ENCODE data around the gene ARSA.
A peak's percentile ranks its signal among the peaks of the same experiment; 100 is the strongest.

Gene ARSA

GRCh38 chr22:50581950-50582492 lies 45.9 kb downstream of the ARSA start:
- Histone ChIP-seq H3K4me1 (ENCODE audit: low read depth, poor library complexity, severe bottlenecking) (peaks cover 4% of the 10 kb centered on the region), H2AFZ (ENCODE audit: low read depth) (peak overlapping the region; percentile 71), H3K9ac (peak overlapping the region; percentile 80), H3K27me3 (ENCODE audit: insufficient read depth, low read depth) (no peaks in the 10 kb centered on the region), H4K20me1 (ENCODE audit: insufficient read depth) (no peaks in the 10 kb centered on the region), H3K27ac (peak overlapping the region; percentile 64), H3K4me2 (peak overlapping the region; percentile 57; the same call in 1 of the 2 replicates), H3K4me3 (IDR thresholded peaks at IDR 0.05; ENCODE audit: insufficient read depth, low read depth, low read length) (peak overlapping the region; percentile 27), H3K36me3 (ENCODE audit: insufficient read depth) (no peaks in the 10 kb centered on the region), H3K79me2 (ENCODE audit: insufficient read depth, low read depth) (no peaks in the 10 kb centered on the region)
- TF ChIP-seq CTCF (conservative IDR thresholded peaks at IDR 0.05; ENCODE audit: low read depth, low read length) = no peak

GRCh38 chr22:50581031-50581949 lies 46.7 kb downstream of the ARSA start:
- Histone ChIP-seq H3K36me3 (ENCODE audit: insufficient read depth) (no peaks in the 10 kb centered on the region), H3K4me3 (IDR thresholded peaks at IDR 0.05; ENCODE audit: insufficient read depth, low read depth, low read length) (peak overlapping the region; percentile 27), H3K27me3 (ENCODE audit: insufficient read depth, low read depth) (no peaks in the 10 kb centered on the region), H3K4me1 (ENCODE audit: low read depth, poor library complexity, severe bottlenecking) (peaks cover 4% of the 10 kb centered on the region), H3K9ac (peak overlapping the region; percentile 80; the same call in 1 of the 2 replicates), H3K4me2 (peak overlapping the region; percentile 57; the same call in 1 of the 2 replicates), H3K79me2 (ENCODE audit: insufficient read depth, low read depth) (no peaks in the 10 kb centered on the region), H3K27ac (no peak overlapping the region), H4K20me1 (ENCODE audit: insufficient read depth) (no peaks in the 10 kb centered on the region), H2AFZ (ENCODE audit: low read depth) (no peak overlapping the region)
- no peak for TF ChIP-seq CTCF (conservative IDR thresholded peaks at IDR 0.05; ENCODE audit: low read depth, low read length)

- Histone ChIP-seq H4K20me1 (ENCODE audit: insufficient read depth) (no peaks in the 10 kb centered on the region), H3K4me1 (ENCODE audit: low read depth, poor library complexity, severe bottlenecking) (peaks cover 4% of the 10 kb centered on the region), H3K9ac (no peak overlapping the region), H3K36me3 (ENCODE audit: insufficient read depth) (no peaks in the 10 kb centered on the region), H3K4me3 (IDR thresholded peaks at IDR 0.05; ENCODE audit: insufficient read depth, low read depth, low read length) (no peak overlapping the region), H3K4me2 (no peak overlapping the region), H3K27ac (no peak overlapping the region), H3K27me3 (ENCODE audit: insufficient read depth, low read depth) (no peaks in the 10 kb centered on the region), H2AFZ (ENCODE audit: low read depth) (no peak overlapping the region), H3K79me2 (ENCODE audit: insufficient read depth, low read depth) (no peaks in the 10 kb centered on the region)
- no peak for TF ChIP-seq CTCF (conservative IDR thresholded peaks at IDR 0.05; ENCODE audit: low read depth, low read length)
These were observed 48.2 kb downstream of the ARSA start for GRCh38 chr22:50579752-50580151.

GRCh38 chr22:50578776-50579310 lies 49.1 kb downstream of the ARSA start:
- H3K36me3 ChIP-seq (ENCODE audit: insufficient read depth) = no peaks in the 10 kb centered on the region

More at GRCh38 chr22:50578776-50579310, 49.1 kb downstream of the ARSA start:
- Histone ChIP-seq H3K4me2 (no peak overlapping the region), H4K20me1 (ENCODE audit: insufficient read depth) (no peaks in the 10 kb centered on the region), H3K4me3 (IDR thresholded peaks at IDR 0.05; ENCODE audit: insufficient read depth, low read depth, low read length) (no peak overlapping the region), H3K9ac (no peak overlapping the region), H2AFZ (ENCODE audit: low read depth) (no peak overlapping the region), H3K79me2 (ENCODE audit: insufficient read depth, low read depth) (no peaks in the 10 kb centered on the region), H3K27me3 (ENCODE audit: insufficient read depth, low read depth) (no peaks in the 10 kb centered on the region), H3K27ac (no peak overlapping the region), H3K4me1 (ENCODE audit: low read depth, poor library complexity, severe bottlenecking) (peaks cover 4% of the 10 kb centered on the region)
- no peak for TF ChIP-seq CTCF (conservative IDR thresholded peaks at IDR 0.05; ENCODE audit: low read depth, low read length)

All from KMS-11 (cell line).